K562 (cell line): ENCODE measurements around the gene RHOT1. TPM values are rescaled to one million over a fixed set of nuclear protein-coding genes. Genes with fewer than 3 reads are reported as not detected.
A peak's percentile ranks its signal among the peaks of the same experiment; 100 is the strongest.
"Not testable (repeated sequence)": the region's sequence is repeated elsewhere in the genome, so short reads cannot be mapped to it uniquely, and the experiment has no call there.

ENCODE experiments used
- ATAC-seq: fragments of 200-7000 bp; cut with Tn5 transposase; 3 replicates; pipeline ENCODE4 v1.9.1; 2020; ENCODE audit warnings: moderate library complexity
- BruUV-seq: library from RNA; stranded (reverse); fragments of 400-500 nt; replicated peaks from 2 replicates; lab custom pipeline; 2021; lab: Mats Ljungman, UMichigan
- CTCF ChIA-PET: fragments of 300-600 bp; formaldehyde crosslinking; extraction: SDS; loops from one replicate; lab custom pipeline; 2021; ENCODE audit warnings: low intra/inter-chr PET ratio; lab: Yijun Ruan, JAX
- POLR2A ChIA-PET: fragments of 300-600, 350-650 bp; sonication (Branson Sonifier 250); formaldehyde crosslinking; extraction: SDS; loops from one replicate; lab custom pipeline; 2021; ENCODE audit warnings: antibody characterized with exemption, inconsistent platforms; lab: Yijun Ruan, JAX
- DNase-seq, 4 experiments: peaks; one replicate each; pipeline versions ENCODE4 v3.0.0 to v3.0.0-alpha.2; 2011 to 2018; ENCODE audit warnings: low spot score in 3 of 4, mixed read lengths in 3 of 4; ENCODE audit errors: extremely low read depth in 1 of 4
- FAIRE-seq: peaks from 2 replicates; lab custom pipeline; 2011; peaks lifted over from hg19 to GRCh38; lab: Jason Lieb, UNC
- H2AFZ ChIP-seq: 2 replicates; pipeline ENCODE4 v1.6.0; 2011; ENCODE audit warnings: low read depth, low read length, control low read depth, inconsistent platforms
- H3K27ac ChIP-seq: fragments of 200-600 bp; 3 replicates; pipeline ENCODE4 v1.8.0; 2011; ENCODE audit warnings: low read depth, mild to moderate bottlenecking, control low read depth, inconsistent platforms, low read length, moderate library complexity, mixed read lengths; ENCODE audit errors: extremely low read depth
- H3K27me3 ChIP-seq, 2 experiments: fragments of 300-600 bp in 1 of 2; 2 replicates in 1 of 2; 3 replicates in 1 of 2; pipeline versions ENCODE4 v1.6.0 to v1.8.0; 2011; ENCODE audit warnings: inconsistent platforms in 2 of 2, low read length in 2 of 2, mild to moderate bottlenecking in 1 of 2, mixed read lengths in 1 of 2, moderate library complexity in 1 of 2; ENCODE audit not compliant: control insufficient read depth in 2 of 2, insufficient read depth in 2 of 2
- H3K36me3 ChIP-seq: fragments of 300-600 bp; 3 replicates; pipeline ENCODE4 v1.8.0; 2011; ENCODE audit warnings: mild to moderate bottlenecking, low read length, inconsistent platforms; ENCODE audit not compliant: control insufficient read depth, insufficient read depth
- H3K4me1 ChIP-seq, 2 experiments: fragments of 200-600 bp in 1 of 2; replicated peaks in 1 of 2; 2 replicates in 1 of 2; 3 replicates in 1 of 2; pipeline versions ENCODE4 v1.5.1 to v1.8.0; 2011; ENCODE audit warnings: inconsistent platforms in 2 of 2, low read length in 2 of 2, mild to moderate bottlenecking in 1 of 2, mixed read lengths in 1 of 2, moderate library complexity in 1 of 2; ENCODE audit not compliant: control insufficient read depth in 2 of 2, insufficient read depth in 2 of 2
- H3K4me2 ChIP-seq: 2 replicates; pipeline ENCODE4 v1.6.1; 2011; ENCODE audit warnings: low read length, control low read depth, inconsistent platforms, mixed read lengths; ENCODE audit not compliant: insufficient read depth
- H3K4me3 ChIP-seq: fragments of 200-600 bp; sonication (generic), shearing (Covaris generic); 2 replicates; pipeline ENCODE4 v1.5.1; 2016; ENCODE audit warnings: control low read depth, inconsistent platforms
- H3K79me2 ChIP-seq: fragments of 200-600 bp; 3 replicates; pipeline ENCODE4 v1.8.0; 2011; ENCODE audit warnings: low read length, inconsistent platforms; ENCODE audit not compliant: control insufficient read depth, insufficient read depth
- H3K9ac ChIP-seq, 2 experiments: 2 replicates each; pipeline versions ENCODE4 v1.6.0 to v1.6.1; 2011; ENCODE audit warnings: low read depth in 2 of 2, low read length in 2 of 2, control low read depth in 1 of 2, inconsistent platforms in 1 of 2, mild to moderate bottlenecking in 1 of 2, mixed read lengths in 1 of 2; ENCODE audit not compliant: insufficient read depth in 1 of 2
- H3K9me1 ChIP-seq: one replicate; pipeline ENCODE4 v1.6.0; 2011; ENCODE audit warnings: inconsistent platforms, mild to moderate bottlenecking, low read length, moderate library complexity; ENCODE audit not compliant: control insufficient read depth, insufficient read depth
- H3K9me3 ChIP-seq: replicated peaks from 2 replicates; pipeline ENCODE4 v1.5.1; 2011; ENCODE audit warnings: low read depth, low read length, inconsistent platforms; ENCODE audit not compliant: control insufficient read depth, insufficient read depth
- H4K20me1 ChIP-seq: replicated peaks from 2 replicates; pipeline ENCODE4 v1.6.1; 2011; ENCODE audit warnings: low read length, inconsistent platforms, mixed read lengths; ENCODE audit not compliant: control insufficient read depth, insufficient read depth
- BCOR ChIP-seq: fragments of 450-650 bp; IDR thresholded peaks from 2 replicates; pipeline ENCODE4 v1.6.1; 2016
- CAMTA2 ChIP-seq: fragments of 250-450 bp; sonication (Bioruptor Pico); conservative IDR thresholded peaks from 2 replicates; pipeline ENCODE4 v1.5.1; 2022
- EHMT2 ChIP-seq: fragments of 450-650 bp; IDR thresholded peaks from 2 replicates; pipeline ENCODE4 v1.6.1; 2018; ENCODE audit warnings: antibody characterized with exemption
- HDGF ChIP-seq: fragments of 450-650 bp; IDR thresholded peaks from 2 replicates; pipeline ENCODE4 v1.6.1; 2016
- MITF ChIP-seq: IDR thresholded peaks from 2 replicates; pipeline ENCODE4 v1.6.1; 2014; ENCODE audit warnings: antibody characterized with exemption
- MYC ChIP-seq, 2 experiments: fragments of 250-450 bp in 1 of 2; sonication (Bioruptor Pico) in 1 of 2; IDR thresholded peaks; 2 replicates each; pipeline versions ENCODE4 v1.5.1 to v1.6.1; 2012 to 2021; ENCODE audit warnings: low read depth in 2 of 2, borderline replicate concordance in 1 of 2, improper control_type of control experiment in 1 of 2, low read length in 1 of 2, mild to moderate bottlenecking in 1 of 2, moderate library complexity in 1 of 2
- POLR3G ChIP-seq: IDR thresholded peaks from 2 replicates; pipeline ENCODE4 v1.6.1; 2011; ENCODE audit not compliant: insufficient read length, insufficient replicate concordance; ENCODE audit errors: extremely low read depth
- RBM25 ChIP-seq: fragments of 200-400 bp; formaldehyde crosslinking; IDR thresholded peaks from 2 replicates; pipeline ENCODE4 v1.6.1; 2018; ENCODE audit warnings: low read length, low read depth, moderate library complexity; ENCODE audit not compliant: severe bottlenecking
- SMAD3 ChIP-seq: fragments of 450-650 bp; formaldehyde crosslinking; conservative IDR thresholded peaks from 2 replicates; pipeline ENCODE4 v1.4.0; 2020; ENCODE audit warnings: mild to moderate bottlenecking
- ZHX1 ChIP-seq: fragments of 150-350 bp; conservative IDR thresholded peaks from 2 replicates; pipeline ENCODE4 v1.6.1; 2014; ENCODE audit warnings: low read length
- ZNF121 ChIP-seq: sonication (generic); formaldehyde crosslinking; conservative IDR thresholded peaks from 2 replicates; pipeline ENCODE4 v1.8.0; 2022; ENCODE audit warnings: missing genetic modification reagents
- WGBS: fragments of 100-300 bp; shearing (Covaris generic); methylation state at CpG from one replicate; pipeline ENCODE4 v1.1.6; 2016; ENCODE audit warnings: low coverage, mixed read lengths; ENCODE audit not compliant: insufficient coverage; ENCODE audit errors: missing lambda C conversion rate; 5-methylcytosine and 5-hydroxymethylcytosine counted together
- in situ Hi-C: fragments of 300-500 bp; cut with MboI; formaldehyde crosslinking; loops from 4 replicates; pipeline ENCODE4 v1.15.0; 2018; ENCODE audit warnings: inconsistent platforms, mixed read lengths
- intact Hi-C: fragments of 100-400 bp; cut with micrococcal nuclease; formaldehyde crosslinking; loops from 2 replicates; pipeline ENCODE4 v1.14.2; 2022
- polyA plus RNA-seq, 8 experiments: library from polyadenylated mRNA; depleted of rRNA in 4 of 8; stranded (reverse) in 5 of 8; unstranded in 3 of 8; fragments of >200 nt; fragmentation: Nextera tagmentation in 2 of 8; fragmentation: Illumina TruSeq in 1 of 8; extraction: Ambion mirVana in 2 of 8; extraction: Trizol in 1 of 8; gene quantifications; 2 replicates each; pipeline versions ENCODE4 v1.2.1 to v1.2.3, GENCODE V29; 2011 to 2014; ENCODE audit warnings: inconsistent platforms in 1 of 8, missing spikeins in 1 of 8
- total RNA-seq, 7 experiments: library from RNA; depleted of rRNA in 6 of 7; stranded (reverse); fragments of >200 nt in 6 of 7; fragmentation: Illumina TruSeq in 2 of 7; extraction: Trizol in 2 of 7; gene quantifications; 2 replicates each; pipeline versions ENCODE4 v1.2.1 to v1.2.3, GENCODE V29; 2011 to 2021; ENCODE audit warnings: low replicate concordance in 1 of 7

RHOT1 gene
- total and polyA plus RNA-seq, 9 of the 15 experiments (the other 6 are each of a cell fraction or from before 2014, with no cell fraction given): 23.0 to 101 (median 32.2) TPM

DNA sequence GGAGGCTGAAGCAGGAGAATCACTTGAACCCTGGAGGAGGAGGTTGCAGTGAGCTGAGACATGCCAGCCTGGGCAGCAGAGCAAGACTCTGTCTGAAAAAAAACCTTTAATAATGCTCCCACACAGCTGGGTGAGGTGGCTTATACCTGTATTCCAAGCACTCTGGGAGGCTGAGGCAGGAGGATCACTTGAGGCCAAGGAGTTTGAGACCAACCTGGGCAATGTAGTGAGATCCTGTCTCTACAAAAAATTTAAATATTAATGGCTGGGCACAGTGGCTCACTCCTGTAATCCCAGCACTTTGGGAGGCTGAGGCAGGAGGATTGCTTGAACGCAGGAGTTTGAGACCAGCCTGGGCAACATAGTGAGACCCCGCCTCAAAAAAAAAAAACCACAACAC lies 2.1 kb downstream of the RHOT1 start:
- FAIRE-seq, H4K20me1 ChIP-seq, H3K4me3 ChIP-seq, in situ Hi-C loops, CTCF ChIA-PET, H3K9me3 ChIP-seq, BruUV-seq, DNase-seq, H3K27me3 ChIP-seq, H2AFZ ChIP-seq, ATAC-seq, H3K9me1 ChIP-seq, H3K27ac ChIP-seq: not testable (repeated sequence)
- TF ChIP-seq ZNF121 (CRISPR knock-in tag) (peak; percentile 81), RBM25 (peak; percentile 9), BCOR (peak; percentile 50), HDGF (0 out of 2 replicates have a peak, but pooled peaks have one; percentile 4)
- H3K4me2 ChIP-seq: peak overlapping the region; percentile 58
- POLR2A ChIA-PET: interaction anchor here (1.1 kb wide), 1 partner anchor 9 kb away, joined by 3 read pairs; no protein-coding TSS in a partner anchor
- peaks cover 14% of the 10 kb centered on the region; the same call in 2 of the 3 replicates for H3K36me3 ChIP-seq
- intact Hi-C loops: loop anchor here (5.0 kb wide), 1 partner anchor 38 kb away; no protein-coding TSS in a partner anchor
- WGBS: 93% methylated on average over 2 of the region's 2 CpGs
- peaks cover 8 to 12% of the 10 kb centered on the region in 2 experiments; a peak in 4 of 5 replicates for H3K4me1 ChIP-seq
- peaks cover 71% of the 10 kb centered on the region for H3K79me2 ChIP-seq
- peak overlapping the region in 1 of 2 experiments; percentile 88; a peak in 2 of 4 replicates for H3K9ac ChIP-seq

- peaks cover 28% of the 10 kb centered on the region; the same call in 2 of the 3 replicates for H3K36me3 ChIP-seq
- H4K20me1 ChIP-seq: peaks cover 15% of the 10 kb centered on the region; the same call in 1 of the 2 replicates
- no peak overlapping the region for H3K4me2 ChIP-seq
- no peak for ATAC-seq
- DNase-seq: no peak
- POLR2A ChIA-PET: no interaction called here
- no peak overlapping the region for H3K4me3 ChIP-seq
- intact Hi-C loops: no loop called here
- H3K27me3 ChIP-seq: no peaks in the 10 kb centered on the region
- no peaks in the 10 kb centered on the region for H3K9me3 ChIP-seq
- H3K9ac ChIP-seq: no peak overlapping the region
- WGBS: 67% methylated on average over 5 of the region's 5 CpGs
- BruUV-seq: no TSS peak
- CTCF ChIA-PET: no interaction called here
- H2AFZ ChIP-seq: no peak overlapping the region
- in situ Hi-C loops: no loop called here
- H3K4me1 ChIP-seq: peaks cover 9 to 15% of the 10 kb centered on the region in 2 experiments; a peak in 3 of 5 replicates
- H3K9me1 ChIP-seq: no peaks in the 10 kb centered on the region
- H3K79me2 ChIP-seq: peaks cover 89% of the 10 kb centered on the region
- no peak for TF ChIP-seq MITF
- TF ChIP-seq MYC (IDR thresholded peaks at IDR 0.05; ENCODE audit: low read depth, low read length): no peak
- no peak for TF ChIP-seq MYC (CRISPR knock-in tag; IDR thresholded peaks at IDR 0.05; ENCODE audit: borderline replicate concordance, low read depth)
- no peak for TF ChIP-seq ZHX1
- no peak for TF ChIP-seq POLR3G
- TF ChIP-seq EHMT2: no peak
- TF ChIP-seq SMAD3 (CRISPR knock-in tag): no peak
- TF ChIP-seq CAMTA2 (CRISPR knock-in tag): no peak
- FAIRE-seq: no peak
- no peak overlapping the region for H3K27ac ChIP-seq
These were observed 6.0 kb downstream of the RHOT1 start for GRCh38 chr17:32148351-32148750.
